Activated CD8-positive, alpha-beta memory T cell treated with anti-CD3 and anti-CD28 coated beads for 36 hours (primary cell): ENCODE data around the gene ZIC1. TPM values are rescaled to one million over a fixed set of nuclear protein-coding genes. Genes with fewer than 3 reads are reported as not detected.

ENCODE experiments used
- CTCF ChIA-PET: fragments of 350-600 bp; sonication (Branson Sonifier 250); formaldehyde crosslinking; loops from one replicate; lab custom pipeline; 2021; ENCODE audit warnings: antibody characterized with exemption; lab: Charles Lee
- POLR2A ChIA-PET: fragments of 350-600 bp; sonication (Branson Sonifier 250); formaldehyde crosslinking; loops from one replicate; lab custom pipeline; 2021; ENCODE audit warnings: antibody characterized with exemption; lab: Charles Lee
- total RNA-seq, 2 experiments: library from RNA; stranded (reverse); gene quantifications; one replicate each; pipeline ENCODE4 v1.2.3, GENCODE V29; 2021

ZIC1 gene
- total RNA-seq, 2 experiments from 2014 or later, result not detected

GRCh38 chr3:147406028-147406931 lies 2.9 kb upstream of the ZIC1 start, which contains the start of gene ZIC4:
Gene ZIC4, minus strand, starts transcription at chr3:147406543. Its CDS starts 3,746 bp downstream, at chr3:147402797.
- POLR2A ChIA-PET, result no interaction called here
- CTCF ChIA-PET, result no interaction called here

GRCh38 chr3:147407114-147407497 lies 2.1 kb upstream of the ZIC1 start:
- CTCF ChIA-PET, result no interaction called here
- POLR2A ChIA-PET, result no interaction called here

DNA sequence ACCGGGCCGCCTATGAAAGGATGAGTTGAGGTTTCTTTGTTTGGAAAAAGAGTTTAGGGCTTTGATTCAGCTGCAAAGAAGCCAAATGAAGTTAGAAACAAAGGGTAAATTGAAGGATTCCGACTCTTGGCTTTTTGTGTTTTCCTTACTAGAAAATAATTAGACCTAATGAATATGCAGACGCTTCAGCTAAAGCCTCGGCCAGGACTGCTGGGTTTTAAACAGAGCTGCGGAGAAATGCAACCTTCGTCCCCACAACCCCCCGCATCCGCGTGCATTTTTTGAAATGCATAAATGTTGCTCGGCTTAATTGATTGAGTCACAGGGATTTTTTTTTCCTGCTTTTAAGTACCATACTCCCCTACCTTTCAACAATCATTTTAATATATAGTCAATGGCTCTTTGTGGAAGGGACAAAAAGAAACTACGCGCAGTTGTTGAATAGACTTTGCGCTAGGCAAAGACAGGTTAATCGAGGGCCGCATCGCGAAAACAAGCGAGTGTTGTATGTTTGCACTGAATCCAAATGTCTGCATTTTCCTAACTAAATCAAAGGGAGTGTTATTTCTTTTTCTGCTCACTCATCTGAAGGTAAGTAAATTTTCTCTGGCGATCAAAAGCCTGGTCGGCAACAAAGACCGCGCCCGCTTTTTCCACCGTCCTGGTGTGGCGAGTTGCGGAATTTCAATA lies 1.5 kb upstream of the ZIC1 start:
- ChIA-PET POLR2A (no interaction called here), CTCF (no interaction called here)

- ChIA-PET POLR2A (no interaction called here), CTCF (no interaction called here)
Measured at GRCh38 chr3:147408188-147409100, 721 bp upstream of the ZIC1 start.

- CTCF ChIA-PET, result no interaction called here
Measured at GRCh38 chr3:147410116-147410525, 956 bp downstream of the ZIC1 start.

DNA sequence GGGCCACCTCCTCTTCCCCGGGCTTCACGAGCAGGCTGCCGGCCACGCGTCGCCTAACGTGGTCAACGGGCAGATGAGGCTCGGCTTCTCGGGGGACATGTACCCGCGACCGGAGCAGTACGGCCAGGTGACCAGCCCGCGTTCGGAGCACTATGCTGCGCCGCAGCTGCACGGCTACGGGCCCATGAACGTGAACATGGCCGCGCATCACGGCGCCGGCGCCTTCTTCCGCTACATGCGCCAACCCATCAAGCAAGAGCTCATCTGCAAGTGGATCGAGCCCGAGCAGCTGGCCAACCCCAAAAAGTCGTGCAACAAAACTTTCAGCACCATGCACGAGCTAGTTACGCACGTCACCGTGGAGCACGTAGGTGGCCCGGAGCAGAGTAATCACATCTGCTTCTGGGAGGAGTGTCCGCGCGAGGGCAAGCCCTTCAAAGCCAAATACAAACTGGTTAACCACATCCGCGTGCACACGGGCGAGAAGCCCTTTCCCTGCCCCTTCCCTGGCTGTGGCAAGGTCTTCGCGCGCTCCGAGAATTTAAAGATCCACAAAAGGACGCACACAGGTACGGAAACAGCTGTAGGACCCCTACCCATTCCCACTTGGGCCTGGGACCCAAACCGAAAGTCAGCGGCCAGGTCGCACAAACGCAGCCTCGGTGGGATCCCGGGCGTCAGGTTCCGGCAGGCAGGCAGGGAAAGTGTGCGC lies 1.5 kb downstream of the ZIC1 start:
- CTCF ChIA-PET, result no interaction called here
- POLR2A ChIA-PET, result no interaction called here

More at GRCh38 chr3:147410116-147410525, 956 bp downstream of the ZIC1 start:
- POLR2A ChIA-PET, result no interaction called here

DNA sequence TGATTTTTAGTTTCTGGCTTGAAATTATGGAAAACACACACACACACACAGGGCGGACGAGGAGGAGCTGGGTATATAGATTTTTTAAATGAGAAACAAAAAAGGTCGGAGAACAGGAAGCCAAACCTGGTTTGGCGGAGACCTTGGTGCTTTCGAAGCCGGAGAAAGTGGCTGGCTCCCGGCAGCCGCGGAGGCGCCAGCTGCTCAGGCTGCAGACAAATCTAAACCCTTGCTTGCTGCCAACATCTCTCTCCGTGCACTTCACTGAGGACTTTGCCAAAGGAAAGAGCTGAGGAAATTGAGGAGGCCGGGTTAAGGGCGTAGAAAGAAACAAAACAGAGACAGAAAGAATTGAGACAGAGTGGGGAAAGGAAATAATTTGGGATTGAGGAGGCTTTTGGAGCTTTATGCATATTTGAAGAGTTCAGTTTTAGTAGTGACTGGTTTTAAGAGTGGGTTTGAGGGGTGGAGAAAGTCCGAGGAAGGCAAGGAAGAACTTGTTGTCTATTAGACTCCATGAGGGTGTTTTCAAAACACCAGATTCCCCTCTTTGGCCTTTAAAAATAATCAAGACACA lies 2.2 kb downstream of the ZIC1 start:
- ChIA-PET CTCF (no interaction called here), POLR2A (no interaction called here)

DNA sequence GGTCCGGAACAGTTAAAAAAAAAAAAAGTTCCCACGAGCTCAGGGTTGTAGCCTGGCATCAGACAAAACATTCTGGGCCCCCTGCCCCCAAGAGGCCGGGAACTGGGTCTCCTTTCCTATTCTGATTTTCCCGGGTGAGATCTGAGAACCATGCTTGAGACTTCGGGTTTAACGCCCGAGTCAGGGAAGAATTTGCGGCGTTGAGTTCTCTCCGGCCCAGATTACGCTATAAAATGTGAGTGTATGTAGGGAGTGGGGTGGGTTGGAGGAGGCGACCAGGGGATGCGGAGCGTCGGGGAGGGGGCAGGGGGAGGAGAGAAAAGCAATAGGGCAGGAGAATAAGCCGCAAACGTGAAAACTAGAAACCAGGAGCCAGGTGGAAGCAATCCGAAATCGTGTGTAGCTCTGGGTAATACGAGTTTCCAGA lies 2.7 kb downstream of the ZIC1 start:
- POLR2A ChIA-PET, result no interaction called here
- CTCF ChIA-PET, result no interaction called here

GRCh38 chr3:147412261-147412916 lies 3.2 kb downstream of the ZIC1 start:
- POLR2A ChIA-PET, result no interaction called here

GRCh38 chr3:147412917-147413685 lies 3.9 kb downstream of the ZIC1 start:
- CTCF ChIA-PET, result no interaction called here
- POLR2A ChIA-PET, result no interaction called here

More at GRCh38 chr3:147412261-147412916, 3.2 kb downstream of the ZIC1 start:
- CTCF ChIA-PET, result no interaction called here

GRCh38 chr3:147413686-147414389 lies 4.7 kb downstream of the ZIC1 start:
- ChIA-PET CTCF (interaction anchor here (1.0 kb wide), 1 partner anchor 12 kb away, joined by 3 read pairs; no protein-coding TSS in a partner anchor), POLR2A (no interaction called here)

- ChIA-PET CTCF (interaction anchor here (1.0 kb wide), 1 partner anchor 12 kb away, joined by 3 read pairs; no protein-coding TSS in a partner anchor), POLR2A (no interaction called here)
Measured at GRCh38 chr3:147414390-147415138, 5.4 kb downstream of the ZIC1 start.

DNA sequence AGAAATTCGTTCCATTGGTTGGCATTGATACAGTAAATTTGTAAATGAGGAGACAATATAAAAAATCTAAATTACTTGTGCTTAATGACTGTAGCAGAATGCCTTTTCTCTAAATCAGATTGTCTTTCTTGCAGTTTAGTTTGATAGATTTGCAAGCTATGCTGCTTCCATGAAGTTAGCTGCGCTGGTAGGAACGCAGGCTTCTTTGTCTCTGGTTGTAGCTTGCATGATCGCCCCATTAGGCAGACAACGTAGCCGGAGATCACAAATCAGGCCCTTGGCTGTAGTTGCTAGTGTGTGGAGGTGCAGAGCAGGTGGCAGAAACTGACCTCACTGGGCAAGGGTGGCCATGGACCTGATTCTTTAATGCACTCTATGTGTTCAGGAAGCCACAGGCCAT lies 6.1 kb downstream of the ZIC1 start:
- ChIA-PET POLR2A (no interaction called here), CTCF (no interaction called here)

DNA sequence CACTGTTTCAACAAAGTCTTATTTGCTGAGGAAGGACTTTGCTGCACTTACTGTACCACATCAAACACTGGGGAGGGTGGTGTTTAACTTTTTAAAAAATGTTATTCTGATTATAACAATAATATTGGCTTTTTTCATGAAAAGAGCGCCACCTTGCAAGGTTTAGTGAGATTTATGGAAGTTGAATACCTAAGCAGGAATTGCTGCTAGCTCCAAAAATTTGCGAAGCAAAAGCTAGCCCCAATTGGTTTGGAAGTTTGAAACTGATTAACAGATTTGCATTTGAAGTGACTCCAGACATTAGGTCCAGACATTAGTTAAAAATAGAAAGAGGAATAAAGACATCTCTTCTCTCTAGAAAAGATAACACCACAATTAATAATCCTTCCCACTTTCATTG lies 6.7 kb downstream of the ZIC1 start:
- CTCF ChIA-PET, result no interaction called here

DNA sequence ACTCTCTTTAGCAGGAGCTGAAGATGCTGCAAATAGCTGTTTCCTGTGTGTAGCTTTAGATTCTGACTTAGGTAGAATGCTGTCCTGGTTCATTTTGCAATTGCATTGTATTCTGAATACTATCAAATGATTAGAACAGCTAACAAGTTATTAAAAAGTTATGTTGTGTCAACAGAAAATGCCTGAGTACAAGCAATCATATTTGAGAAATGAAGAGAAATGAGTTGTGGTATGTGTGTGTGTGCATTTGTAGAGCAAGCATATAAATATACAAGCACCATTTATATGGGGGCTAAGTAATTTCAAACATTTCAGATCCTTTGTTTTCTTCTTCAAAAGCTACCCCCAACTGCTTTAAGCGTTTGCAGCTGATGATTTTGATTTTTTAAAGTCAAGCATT lies 7.8 kb downstream of the ZIC1 start:
- ChIA-PET POLR2A (no interaction called here), CTCF (no interaction called here)

More for the DNA sequence above, 6.7 kb downstream of the ZIC1 start:
- POLR2A ChIA-PET, result no interaction called here
